Karpas-422 (cell line): ENCODE results near the gene AGBL4. TPM values are rescaled to one million over a fixed set of nuclear protein-coding genes. Genes with fewer than 3 reads are reported as not detected.

ENCODE experiments used
- DNase-seq: peaks from one replicate; pipeline ENCODE4 v3.0.0-alpha.2; 2015
- H2AFZ ChIP-seq: fragments of 200-600 bp; sonication (generic); 2 replicates; pipeline ENCODE4 v1.6.1; 2014; ENCODE audit warnings: antibody characterized with exemption, low read length, mixed read lengths
- H3K27ac ChIP-seq: fragments of 200-600 bp; sonication (generic); 2 replicates; pipeline ENCODE4 v1.5.1; 2014; ENCODE audit warnings: mild to moderate bottlenecking, low read length, moderate library complexity
- H3K27me3 ChIP-seq: fragments of 200-600 bp; sonication (generic); 2 replicates; pipeline ENCODE4 v1.6.1; 2014; ENCODE audit warnings: low read length, mixed read lengths
- H3K36me3 ChIP-seq: fragments of 200-600 bp; sonication (generic); 2 replicates; pipeline ENCODE4 v1.6.1; 2014; ENCODE audit warnings: low read length, mixed read lengths; ENCODE audit not compliant: insufficient read depth
- H3K4me1 ChIP-seq: fragments of 200-600 bp; sonication (generic); 2 replicates; pipeline ENCODE4 v1.6.1; 2014; ENCODE audit warnings: mild to moderate bottlenecking, low read length, mixed read lengths
- H3K4me2 ChIP-seq: fragments of 200-600 bp; sonication (generic); 2 replicates; pipeline ENCODE4 v1.6.1; 2014; ENCODE audit warnings: low read length, low read depth, mild to moderate bottlenecking; ENCODE audit not compliant: poor library complexity, severe bottlenecking
- H3K4me3 ChIP-seq: fragments of 200-600 bp; sonication (generic); 2 replicates; pipeline ENCODE4 v1.5.1; 2014; ENCODE audit warnings: mild to moderate bottlenecking, antibody characterized with exemption, low read length, mixed read lengths
- H3K79me2 ChIP-seq: fragments of 200-600 bp; sonication (generic); 2 replicates; pipeline ENCODE4 v1.6.1; 2014; ENCODE audit warnings: mild to moderate bottlenecking, low read length, mixed read lengths
- H3K9ac ChIP-seq: fragments of 200-600 bp; sonication (generic); 2 replicates; pipeline ENCODE4 v1.6.0; 2014; ENCODE audit warnings: low read length
- H3K9me2 ChIP-seq: fragments of 200-600 bp; sonication (generic), shearing (Covaris generic); replicated peaks from 2 replicates; pipeline ENCODE4 v1.6.0; 2014; ENCODE audit warnings: mild to moderate bottlenecking, low read length, moderate library complexity; ENCODE audit not compliant: insufficient read depth
- H3K9me3 ChIP-seq: fragments of 300-700, 200-600 bp; sonication (generic); 2 replicates; pipeline ENCODE4 v1.6.1; 2014; ENCODE audit warnings: low read length, mixed read lengths
- H4K20me1 ChIP-seq: fragments of 200-600 bp; sonication (generic); 2 replicates; pipeline ENCODE4 v1.6.1; 2014; ENCODE audit warnings: mild to moderate bottlenecking, antibody characterized with exemption, low read length, low read depth; ENCODE audit not compliant: insufficient read depth
- total RNA-seq: library from RNA; depleted of rRNA; stranded (reverse); fragments of >200 nt; shearing (Covaris generic); gene quantifications from 2 replicates; pipeline ENCODE4 v1.2.3, GENCODE V29; 2014; ENCODE audit warnings: low replicate concordance

The AGBL4 gene
- total RNA-seq, 1 experiment from 2014 or later: not detected

DNA sequence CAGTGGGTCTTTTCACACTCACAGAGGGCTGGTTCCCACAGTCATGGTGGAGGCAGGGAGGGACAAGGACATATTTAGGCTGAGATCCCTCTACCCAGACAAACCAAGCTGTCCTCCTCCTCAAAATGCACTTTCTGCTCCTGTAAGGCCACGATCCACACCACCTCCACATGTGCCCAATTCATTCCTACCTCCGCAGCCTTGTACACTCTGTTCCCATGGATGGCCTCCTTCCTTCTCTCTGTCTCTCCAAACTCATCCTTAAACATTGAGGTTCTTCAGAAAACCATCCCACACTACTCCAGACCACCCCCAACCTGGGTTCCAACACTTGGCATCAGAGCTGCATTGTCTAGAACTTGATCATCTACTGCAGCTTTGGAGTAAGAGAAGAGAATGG lies 842.7 kb downstream of the AGBL4 start:
- no peak overlapping the region for H3K4me2 ChIP-seq
- H3K36me3 ChIP-seq: no peaks in the 10 kb centered on the region
- no peak overlapping the region for H3K4me3 ChIP-seq
- H3K79me2 ChIP-seq: no peaks in the 10 kb centered on the region
- no peaks in the 10 kb centered on the region for H3K9me2 ChIP-seq
- no peak overlapping the region for H3K9ac ChIP-seq
- no peaks in the 10 kb centered on the region for H4K20me1 ChIP-seq
- H3K4me1 ChIP-seq: no peaks in the 10 kb centered on the region
- H3K27ac ChIP-seq: no peak overlapping the region
- no peaks in the 10 kb centered on the region for H3K9me3 ChIP-seq
- DNase-seq: no peak
- H2AFZ ChIP-seq: no peak overlapping the region
- H3K27me3 ChIP-seq: no peaks in the 10 kb centered on the region

DNA sequence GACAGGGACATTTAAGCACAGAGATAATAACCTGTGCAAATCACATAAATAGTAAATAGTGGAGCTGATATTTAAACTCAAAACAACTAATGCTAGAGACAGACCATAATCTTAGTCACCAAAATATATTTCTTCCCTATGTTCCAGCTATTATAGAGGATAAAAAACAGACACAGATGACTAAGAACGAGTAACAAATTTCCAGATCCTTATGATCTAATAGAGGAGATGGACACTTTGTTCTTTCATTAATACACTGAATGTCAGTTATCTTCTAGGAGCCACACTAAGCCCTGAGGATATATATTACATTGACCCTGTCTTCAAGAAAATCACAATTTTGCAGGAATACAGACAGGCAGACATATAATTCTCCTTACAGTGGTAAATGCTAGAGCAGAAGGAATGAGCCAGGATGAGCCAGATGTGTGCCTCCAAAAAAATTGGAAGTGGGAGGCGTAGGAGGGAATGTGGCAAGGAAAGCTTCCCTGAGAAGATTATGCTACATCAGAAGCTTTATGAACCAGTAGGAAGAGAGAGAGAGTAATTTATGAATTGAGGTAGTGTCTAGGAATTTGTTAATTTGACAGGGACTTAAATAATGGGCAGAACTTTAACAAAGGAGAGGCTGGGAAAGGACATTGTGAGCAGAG lies 851.7 kb downstream of the AGBL4 start:
- no peak overlapping the region for H2AFZ ChIP-seq
- no peak overlapping the region for H3K9ac ChIP-seq
- H3K79me2 ChIP-seq: no peaks in the 10 kb centered on the region

DNA sequence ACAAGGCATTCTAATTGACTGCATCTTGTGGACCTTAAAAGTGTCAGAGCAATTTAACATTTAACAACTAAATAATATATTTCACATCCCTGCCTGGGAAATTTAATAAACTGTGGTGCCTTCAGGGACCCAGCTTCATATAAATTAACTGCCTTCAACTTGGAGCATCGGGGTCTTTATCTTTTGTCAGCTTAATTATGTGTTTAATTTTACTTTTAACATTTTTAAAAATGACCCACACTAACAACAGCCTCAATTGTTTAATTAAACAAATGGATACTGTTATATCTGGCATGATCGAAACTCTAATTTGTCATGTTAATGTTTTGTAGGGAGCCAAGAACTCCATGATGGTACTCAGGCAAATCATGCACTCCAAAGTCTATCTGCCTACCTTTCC lies 857.7 kb downstream of the AGBL4 start:
- H3K9ac ChIP-seq: no peak overlapping the region
- H3K27ac ChIP-seq: no peak overlapping the region
- H3K4me1 ChIP-seq: no peaks in the 10 kb centered on the region
- no peak overlapping the region for H3K4me2 ChIP-seq
- H2AFZ ChIP-seq: no peak overlapping the region
- no peaks in the 10 kb centered on the region for H4K20me1 ChIP-seq
- no peaks in the 10 kb centered on the region for H3K9me3 ChIP-seq
- no peaks in the 10 kb centered on the region for H3K9me2 ChIP-seq
- DNase-seq: no peak
- no peaks in the 10 kb centered on the region for H3K36me3 ChIP-seq
- H3K79me2 ChIP-seq: no peaks in the 10 kb centered on the region
- H3K27me3 ChIP-seq: no peaks in the 10 kb centered on the region
- no peak overlapping the region for H3K4me3 ChIP-seq

More for the DNA sequence above, 851.7 kb downstream of the AGBL4 start:
- H3K36me3 ChIP-seq: no peaks in the 10 kb centered on the region
- H3K9me3 ChIP-seq: no peaks in the 10 kb centered on the region
- H3K27me3 ChIP-seq: no peaks in the 10 kb centered on the region
- H3K4me2 ChIP-seq: no peak overlapping the region
- H3K27ac ChIP-seq: no peak overlapping the region
- no peaks in the 10 kb centered on the region; the same call in 1 of the 2 replicates for H3K9me2 ChIP-seq
- DNase-seq: no peak
- no peaks in the 10 kb centered on the region for H3K4me1 ChIP-seq
- H3K4me3 ChIP-seq: no peak overlapping the region
- H4K20me1 ChIP-seq: no peaks in the 10 kb centered on the region

DNA sequence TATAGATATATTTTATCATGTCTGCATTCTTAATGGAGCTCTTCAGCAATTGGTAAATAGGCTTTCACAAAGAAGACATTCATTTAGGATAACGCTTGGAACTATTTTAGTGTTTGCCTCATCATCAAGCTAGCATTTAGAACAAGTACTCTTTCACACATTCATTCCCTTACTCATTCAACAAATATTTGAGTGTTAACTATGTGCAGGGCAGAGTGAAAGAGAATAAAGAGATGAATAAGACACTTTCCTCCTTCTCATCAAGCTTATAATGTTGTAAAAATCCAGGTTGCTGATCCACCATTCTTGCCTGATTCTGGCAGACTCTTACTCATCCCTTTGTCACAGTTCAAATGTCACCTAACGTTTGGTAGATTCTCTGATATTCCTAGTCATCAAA lies 860.7 kb downstream of the AGBL4 start:
- Histone ChIP-seq H3K36me3 (no peaks in the 10 kb centered on the region), H3K79me2 (no peaks in the 10 kb centered on the region), H3K9ac (no peak overlapping the region), H4K20me1 (no peaks in the 10 kb centered on the region), H2AFZ (no peak overlapping the region), H3K27ac (no peak overlapping the region), H3K27me3 (no peaks in the 10 kb centered on the region), H3K4me2 (no peak overlapping the region), H3K9me3 (no peaks in the 10 kb centered on the region), H3K4me3 (no peak overlapping the region), H3K4me1 (no peaks in the 10 kb centered on the region), H3K9me2 (no peaks in the 10 kb centered on the region)
- DNase-seq: no peak

DNA sequence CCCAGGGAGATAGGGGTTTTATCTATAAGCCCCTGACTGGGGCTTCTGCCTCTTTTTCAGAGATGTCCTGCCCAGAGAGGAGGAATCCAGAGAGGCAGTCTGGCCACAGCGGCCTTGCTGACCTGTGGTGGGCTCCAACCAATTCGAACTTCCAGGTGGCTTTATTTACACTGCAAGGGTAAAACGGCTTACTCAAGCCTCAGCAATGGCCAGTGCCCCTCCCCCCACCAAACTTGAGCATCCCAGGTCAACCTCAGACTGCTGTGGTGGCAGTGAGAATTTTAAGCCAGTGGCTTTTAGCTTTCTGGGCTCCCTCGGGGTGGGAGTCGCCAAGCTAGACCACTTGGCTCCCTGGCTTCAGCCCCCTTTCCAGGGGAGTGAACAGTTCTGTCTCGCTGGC lies 863.1 kb downstream of the AGBL4 start:
- no peak overlapping the region for H3K4me3 ChIP-seq
- no peaks in the 10 kb centered on the region for H3K4me1 ChIP-seq
- no peak overlapping the region for H3K9ac ChIP-seq
- no peaks in the 10 kb centered on the region for H3K9me3 ChIP-seq
- H3K27me3 ChIP-seq: no peaks in the 10 kb centered on the region
- H3K36me3 ChIP-seq: no peaks in the 10 kb centered on the region
- DNase-seq: no peak
- no peak overlapping the region for H3K27ac ChIP-seq
- no peaks in the 10 kb centered on the region for H3K9me2 ChIP-seq
- no peaks in the 10 kb centered on the region for H3K79me2 ChIP-seq
- no peak overlapping the region for H2AFZ ChIP-seq
- H4K20me1 ChIP-seq: no peaks in the 10 kb centered on the region
- no peak overlapping the region for H3K4me2 ChIP-seq

DNA sequence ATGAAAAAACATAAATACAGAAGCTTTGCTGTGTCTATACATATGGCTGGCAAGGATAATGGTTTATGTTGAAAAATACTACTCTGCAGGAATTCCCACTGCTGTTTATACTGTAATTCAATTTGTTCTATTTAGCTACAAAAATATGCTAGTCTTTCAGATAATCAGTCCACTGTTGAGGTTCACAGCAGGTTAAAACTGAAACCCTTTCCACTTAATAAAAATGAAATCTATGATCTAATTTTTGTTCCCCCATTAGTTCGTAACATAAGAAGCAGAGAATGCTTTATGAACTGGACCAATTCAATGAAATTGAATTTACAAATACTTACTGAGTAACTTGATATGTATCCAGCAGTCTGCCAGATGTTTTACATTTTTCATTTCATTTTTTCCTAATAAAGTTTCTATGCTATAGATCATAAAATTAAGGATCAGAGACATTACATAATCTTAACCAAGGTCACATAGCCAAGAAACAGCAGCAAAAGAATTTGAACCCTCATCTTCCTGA lies 887.0 kb downstream of the AGBL4 start:
- H3K4me2 ChIP-seq: no peak overlapping the region
- H3K9ac ChIP-seq: no peak overlapping the region
- H3K4me3 ChIP-seq: no peak overlapping the region
- no peak overlapping the region for H2AFZ ChIP-seq
- DNase-seq: no peak
- no peaks in the 10 kb centered on the region for H3K27me3 ChIP-seq
- no peaks in the 10 kb centered on the region for H3K36me3 ChIP-seq
- no peaks in the 10 kb centered on the region for H4K20me1 ChIP-seq
- peaks cover 4% of the 10 kb centered on the region; the same call in 1 of the 2 replicates for H3K9me3 ChIP-seq
- H3K4me1 ChIP-seq: no peaks in the 10 kb centered on the region
- no peaks in the 10 kb centered on the region for H3K9me2 ChIP-seq
- H3K27ac ChIP-seq: no peak overlapping the region
- no peaks in the 10 kb centered on the region for H3K79me2 ChIP-seq

DNA sequence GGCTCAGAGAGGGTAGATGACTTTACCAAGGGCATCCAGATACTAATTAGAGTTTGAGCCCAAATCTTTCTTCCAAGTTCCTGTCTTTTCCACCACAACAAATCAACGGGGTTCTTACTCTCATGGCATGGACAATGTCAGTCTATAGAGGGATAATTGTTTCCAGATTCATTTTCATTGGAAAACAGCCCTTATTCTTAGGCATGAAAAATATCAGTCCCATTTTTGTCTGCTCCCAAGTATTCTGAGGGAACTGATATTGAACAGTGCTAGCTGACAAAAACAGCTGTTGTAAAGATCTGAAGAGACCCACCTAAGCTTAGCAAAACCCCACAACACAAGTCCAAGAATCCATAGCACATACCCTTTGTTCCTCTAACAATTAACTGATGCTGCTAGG lies 898.0 kb downstream of the AGBL4 start:
- no peak overlapping the region for H2AFZ ChIP-seq
- H4K20me1 ChIP-seq: no peaks in the 10 kb centered on the region
- H3K4me3 ChIP-seq: no peak overlapping the region
- H3K79me2 ChIP-seq: no peaks in the 10 kb centered on the region
- no peak overlapping the region for H3K4me2 ChIP-seq
- no peaks in the 10 kb centered on the region for H3K27me3 ChIP-seq
- no peaks in the 10 kb centered on the region for H3K4me1 ChIP-seq
- H3K27ac ChIP-seq: no peak overlapping the region
- no peaks in the 10 kb centered on the region for H3K36me3 ChIP-seq
- H3K9me2 ChIP-seq: no peaks in the 10 kb centered on the region
- H3K9me3 ChIP-seq: no peaks in the 10 kb centered on the region; the same call in 1 of the 2 replicates
- no peak for DNase-seq
- H3K9ac ChIP-seq: no peak overlapping the region

DNA sequence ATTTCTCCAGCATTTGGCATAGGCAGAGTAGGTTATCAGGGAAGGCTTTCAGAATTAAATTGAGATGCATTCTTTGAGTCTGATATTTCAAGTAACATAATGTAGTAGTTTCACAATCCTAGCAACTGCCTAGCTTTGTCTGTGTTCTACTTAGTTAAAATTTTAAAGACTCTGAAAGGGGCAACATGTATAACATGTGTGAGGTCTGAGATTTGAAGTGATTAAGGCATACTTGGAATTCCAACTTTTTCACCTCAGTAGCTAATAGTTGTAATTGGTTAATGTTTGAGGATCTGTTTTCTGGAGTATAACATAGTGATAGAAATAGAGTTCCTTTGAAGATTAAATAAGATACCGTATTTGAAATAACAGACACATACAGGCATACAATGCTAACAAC lies 911.8 kb downstream of the AGBL4 start:
- Histone ChIP-seq H3K27ac (no peak overlapping the region), H4K20me1 (no peaks in the 10 kb centered on the region), H2AFZ (no peak overlapping the region), H3K9ac (no peak overlapping the region), H3K9me2 (no peaks in the 10 kb centered on the region), H3K4me1 (no peaks in the 10 kb centered on the region), H3K27me3 (no peaks in the 10 kb centered on the region), H3K79me2 (no peaks in the 10 kb centered on the region), H3K4me3 (no peak overlapping the region), H3K36me3 (no peaks in the 10 kb centered on the region), H3K9me3 (no peaks in the 10 kb centered on the region), H3K4me2 (no peak overlapping the region)
- DNase-seq: no peak
